Smooth muscle cell of the coronary artery (primary cell): ENCODE measurements around the gene ABCE1. TPM values are rescaled to one million over a fixed set of nuclear protein-coding genes. Genes with fewer than 3 reads are reported as not detected.

ENCODE experiments used
- total RNA-seq: library from RNA; depleted of rRNA; stranded (reverse); fragments of >200 nt; gene quantifications from 2 replicates; pipeline ENCODE4 v1.2.3, GENCODE V29; 2014; ENCODE audit warnings: low replicate concordance

The ABCE1 gene
- total RNA-seq = 51.0 and 80.5 TPM in 2 replicates

GRCh38 chr4:145097821-145098674 is at the start of gene ABCE1, which contains the start of gene ANAPC10:
TSS of gene ABCE1 (plus strand) at chr4:145098311. CDS start at chr4:145104413, 6,102 bp downstream.
TSS of gene ANAPC10 (minus strand) at chr4:145098196. CDS start at chr4:145096099, 2,097 bp downstream.

Other genes with a start within 250 kb of the ABCE1 start
- gene ANAPC10, start 115 bp upstream of the ABCE1 start, total RNA-seq = 15.7 and 16.3 TPM in 2 replicates
- 9.1 and 15.6 TPM in 2 replicates for gene OTUD4, start 82.3 kb downstream of the ABCE1 start, total RNA-seq